GM12874 (cell line): Measurements from ENCODE around the gene ANGEL2.

Experiments
- CTCF ChIP-seq: IDR thresholded peaks from 2 replicates; pipeline ENCODE4 v1.5.1; 2011; ENCODE audit warnings: low read depth, mild to moderate bottlenecking, control low read depth, low read length, moderate library complexity; ENCODE audit not compliant: insufficient read depth

Gene ANGEL2

GRCh38 chr1:213054142-213054541 lies 38.5 kb upstream of the ANGEL2 start:
- no peak for TF ChIP-seq CTCF

GRCh38 chr1:213053455-213053854 lies 37.8 kb upstream of the ANGEL2 start:
- no peak for TF ChIP-seq CTCF

GRCh38 chr1:213051881-213052202 lies 36.2 kb upstream of the ANGEL2 start:
- TF ChIP-seq CTCF, result no peak

- TF ChIP-seq CTCF, result no peak
These were observed 35.6 kb upstream of the ANGEL2 start, which contains the start of gene RPS6KC1 for GRCh38 chr1:213051127-213051880. Gene RPS6KC1 (plus strand): TSS chr1:213051241. CDS start chr1:213051405, 164 bp downstream.

GRCh38 chr1:213050745-213051126 lies 35.1 kb upstream of the ANGEL2 start:
- TF ChIP-seq CTCF, result no peak

- TF ChIP-seq CTCF, result no peak
These were observed 33.6 kb upstream of the ANGEL2 start for GRCh38 chr1:213049232-213049631.

- TF ChIP-seq CTCF, result no peak
These were observed 25.8 kb upstream of the ANGEL2 start for GRCh38 chr1:213041443-213041842.
